GM21390 (cell line): ENCODE measurements around the gene PDE4B.
A peak's percentile ranks its signal among the peaks of the same experiment; 100 is the strongest.

Source experiments
- ATAC-seq: cut with Tn5 transposase; IDR thresholded peaks from one replicate; pipeline ENCODE4 v1.9.1; 2021; ENCODE audit not compliant: unreplicated experiment

PDE4B gene

GRCh38 chr1:65792669-65793358 lies at the start of gene PDE4B:
Gene PDE4B (plus strand): TSS chr1:65792895.
- no peak for ATAC-seq

- ATAC-seq, result no peak
Observed at GRCh38 chr1:65744731-65745130, 48.0 kb upstream of the PDE4B start.

GRCh38 chr1:65751961-65752360 lies 40.7 kb upstream of the PDE4B start:
- ATAC-seq, result no peak

GRCh38 chr1:65756616-65757015 lies 36.1 kb upstream of the PDE4B start:
- no peak for ATAC-seq

- ATAC-seq, result no peak
Observed at GRCh38 chr1:65757531-65757930, 35.2 kb upstream of the PDE4B start.

GRCh38 chr1:65758128-65758527 lies 34.6 kb upstream of the PDE4B start:
- ATAC-seq, result no peak

GRCh38 chr1:65759516-65759915 lies 33.2 kb upstream of the PDE4B start:
- ATAC-seq, result no peak

- peak; percentile 91 for ATAC-seq
Observed at GRCh38 chr1:65762081-65762862, 30.4 kb upstream of the PDE4B start.

GRCh38 chr1:65764052-65764451 lies 28.6 kb upstream of the PDE4B start:
- ATAC-seq, result no peak

- no peak for ATAC-seq
Observed at GRCh38 chr1:65765631-65766030, 27.1 kb upstream of the PDE4B start.

GRCh38 chr1:65769636-65770035 lies 23.1 kb upstream of the PDE4B start:
- ATAC-seq, result no peak

- no peak for ATAC-seq
Observed at GRCh38 chr1:65772607-65773006, 20.1 kb upstream of the PDE4B start.

GRCh38 chr1:65773391-65774123 lies 19.1 kb upstream of the PDE4B start:
- ATAC-seq, result no peak

GRCh38 chr1:65788762-65789161 lies 3.9 kb upstream of the PDE4B start:
- no peak for ATAC-seq

- ATAC-seq, result no peak
Observed at GRCh38 chr1:65791396-65791795, 1.3 kb upstream of the PDE4B start.

GRCh38 chr1:65791801-65792668 lies 660 bp upstream of the PDE4B start:
- no peak for ATAC-seq

- no peak for ATAC-seq
Observed at GRCh38 chr1:65793359-65793732, 651 bp downstream of the PDE4B start.

GRCh38 chr1:65795311-65795710 lies 2.6 kb downstream of the PDE4B start:
- no peak for ATAC-seq

GRCh38 chr1:65799601-65800000 lies 6.9 kb downstream of the PDE4B start:
- no peak for ATAC-seq

GRCh38 chr1:65804584-65804983 lies 11.9 kb downstream of the PDE4B start:
- no peak for ATAC-seq

GRCh38 chr1:65812065-65812464 lies 19.4 kb downstream of the PDE4B start:
- peak; percentile 99 for ATAC-seq
